Subcutaneous adipose tissue (tissue), 4 donors: ENCODE measurements around the gene SQOR. TPM values are rescaled to one million over a fixed set of nuclear protein-coding genes. Genes with fewer than 3 reads are reported as not detected.

Experiments used
- CTCF ChIP-seq: fragments of 450-650 bp; IDR thresholded peaks from one replicate; pipeline ENCODE4 v1.5.1; 2016; ENCODE audit warnings: low read depth, mild to moderate bottlenecking, control low read depth, antibody characterized with exemption, moderate library complexity
- total RNA-seq, 4 donors: library from RNA; depleted of rRNA; stranded (reverse); fragments of >200 nt; gene quantifications; one replicate each; pipeline ENCODE4 v1.1.0, GENCODE V29; 2016

SQOR gene
- total RNA-seq, 4 donors from 2014 or later: 43.7 to 97.2 (median 67.3) TPM

- no peak for TF ChIP-seq CTCF
Observed at GRCh38 chr15:45631776-45632175, 3.1 kb upstream of the SQOR start.

- TF ChIP-seq CTCF: no peak
Observed at GRCh38 chr15:45635191-45635638, 386 bp downstream of the SQOR start.

GRCh38 chr15:45635763-45636292, 999 bp downstream of the SQOR start:
- TF ChIP-seq CTCF: no peak

- no peak for TF ChIP-seq CTCF
Observed at GRCh38 chr15:45637141-45637540, 2.3 kb downstream of the SQOR start.

GRCh38 chr15:45637552-45638033, 2.8 kb downstream of the SQOR start:
- TF ChIP-seq CTCF: no peak

GRCh38 chr15:45640616-45641015, 5.8 kb downstream of the SQOR start:
- no peak for TF ChIP-seq CTCF

GRCh38 chr15:45641374-45641781, 6.5 kb downstream of the SQOR start:
- TF ChIP-seq CTCF: no peak
